C4-2B (cell line): ENCODE results near the gene TTC34.
"Not testable (repeated sequence)": the region's sequence is repeated elsewhere in the genome, so short reads cannot be mapped to it uniquely, and the experiment has no call there.

Experiments
- H3K27ac ChIP-seq: fragments of 450-650 bp; 2 replicates; pipeline ENCODE4 v1.5.1; 2017

Gene TTC34

GRCh38 chr1:2750766-2751730, 50.4 kb downstream of the TTC34 start:
- not testable (repeated sequence) for H3K27ac ChIP-seq

- not testable (repeated sequence) for H3K27ac ChIP-seq
Measured at GRCh38 chr1:2750041-2750680, 51.3 kb downstream of the TTC34 start.

GRCh38 chr1:2748626-2749025, 52.9 kb downstream of the TTC34 start:
- H3K27ac ChIP-seq: not testable (repeated sequence)

GRCh38 chr1:2694796-2695195, 106.7 kb downstream of the TTC34 start:
- H3K27ac ChIP-seq: not testable (repeated sequence)

- H3K27ac ChIP-seq: not testable (repeated sequence)
Measured at GRCh38 chr1:2690180-2690579, 111.3 kb downstream of the TTC34 start.

GRCh38 chr1:2688336-2688665, 113.2 kb downstream of the TTC34 start:
- H3K27ac ChIP-seq: not testable (repeated sequence)

- not testable (repeated sequence) for H3K27ac ChIP-seq
Measured at GRCh38 chr1:2687638-2688335, 113.7 kb downstream of the TTC34 start.

GRCh38 chr1:2687174-2687591, 114.3 kb downstream of the TTC34 start:
- H3K27ac ChIP-seq: not testable (repeated sequence)

- H3K27ac ChIP-seq: not testable (repeated sequence)
Measured at GRCh38 chr1:2686091-2686863, 115.2 kb downstream of the TTC34 start.

GRCh38 chr1:2685671-2686070, 115.8 kb downstream of the TTC34 start:
- H3K27ac ChIP-seq: not testable (repeated sequence)

GRCh38 chr1:2684878-2685277, 116.6 kb downstream of the TTC34 start:
- not testable (repeated sequence) for H3K27ac ChIP-seq

GRCh38 chr1:2684000-2684399, 117.5 kb downstream of the TTC34 start:
- not testable (repeated sequence) for H3K27ac ChIP-seq

- not testable (repeated sequence) for H3K27ac ChIP-seq
Measured at GRCh38 chr1:2683321-2683741, 118.2 kb downstream of the TTC34 start.

- H3K27ac ChIP-seq: not testable (repeated sequence)
Measured at GRCh38 chr1:2682879-2683278, 118.6 kb downstream of the TTC34 start.

- not testable (repeated sequence) for H3K27ac ChIP-seq
Measured at GRCh38 chr1:2676726-2677125, 124.8 kb downstream of the TTC34 start.

- H3K27ac ChIP-seq: not testable (repeated sequence)
Measured at GRCh38 chr1:2671656-2672055, 129.8 kb downstream of the TTC34 start.

GRCh38 chr1:2659806-2660205, 141.7 kb downstream of the TTC34 start:
- not testable (repeated sequence) for H3K27ac ChIP-seq

- not testable (repeated sequence) for H3K27ac ChIP-seq
Measured at GRCh38 chr1:2657909-2658308, 143.6 kb downstream of the TTC34 start.

GRCh38 chr1:2657124-2657523, 144.4 kb downstream of the TTC34 start:
- not testable (repeated sequence) for H3K27ac ChIP-seq

GRCh38 chr1:2655598-2656434, 145.7 kb downstream of the TTC34 start:
- not testable (repeated sequence) for H3K27ac ChIP-seq

- not testable (repeated sequence) for H3K27ac ChIP-seq
Measured at GRCh38 chr1:2654443-2654948, 147.0 kb downstream of the TTC34 start.
